GM18951 (cell line): ENCODE data around the gene SH3TC1.

Experiments used
- POLR2A ChIP-seq: IDR thresholded peaks from 4 replicates; pipeline ENCODE4 v1.6.1; 2011; ENCODE audit warnings: mild to moderate bottlenecking; ENCODE audit not compliant: insufficient read length, insufficient read depth; ENCODE audit errors: extremely low read depth
- in situ Hi-C: fragments of 300-500 bp; cut with MboI; formaldehyde crosslinking; loops from one replicate; pipeline ENCODE4 v1.12.0; 2022; ENCODE audit warnings: low sequenced_read_pairs, mixed read lengths, inconsistent platforms; ENCODE audit not compliant: unreplicated experiment

SH3TC1 gene

GRCh38 chr4:8232748-8233147 is 33.7 kb downstream of the SH3TC1 start:
- TF ChIP-seq POLR2A = no peak
- in situ Hi-C loops = no loop called here

- in situ Hi-C loops = no loop called here
- TF ChIP-seq POLR2A = no peak
These were observed 34.8 kb downstream of the SH3TC1 start for GRCh38 chr4:8233672-8234484.

- no peak for TF ChIP-seq POLR2A
- in situ Hi-C loops = no loop called here
These were observed 35.6 kb downstream of the SH3TC1 start for GRCh38 chr4:8234715-8235114.

GRCh38 chr4:8235224-8235623 is 36.1 kb downstream of the SH3TC1 start:
- no peak for TF ChIP-seq POLR2A
- in situ Hi-C loops = no loop called here

- in situ Hi-C loops = no loop called here
- no peak for TF ChIP-seq POLR2A
These were observed 36.6 kb downstream of the SH3TC1 start for GRCh38 chr4:8235686-8236085.

GRCh38 chr4:8236106-8236919 is 37.2 kb downstream of the SH3TC1 start:
- in situ Hi-C loops = no loop called here
- no peak for TF ChIP-seq POLR2A

GRCh38 chr4:8236920-8237195 is 37.8 kb downstream of the SH3TC1 start:
- in situ Hi-C loops = no loop called here
- no peak for TF ChIP-seq POLR2A

- TF ChIP-seq POLR2A = no peak
- in situ Hi-C loops = no loop called here
These were observed 38.3 kb downstream of the SH3TC1 start for GRCh38 chr4:8237256-8237989.

GRCh38 chr4:8238036-8238511 is 39.0 kb downstream of the SH3TC1 start:
- TF ChIP-seq POLR2A = no peak
- in situ Hi-C loops = no loop called here

- no peak for TF ChIP-seq POLR2A
- in situ Hi-C loops = no loop called here
These were observed 39.5 kb downstream of the SH3TC1 start for GRCh38 chr4:8238515-8239053.

- no peak for TF ChIP-seq POLR2A
- in situ Hi-C loops = no loop called here
These were observed 40.1 kb downstream of the SH3TC1 start for GRCh38 chr4:8239226-8239625.

GRCh38 chr4:8239661-8240060 is 40.6 kb downstream of the SH3TC1 start:
- in situ Hi-C loops = loop anchor here (5.0 kb wide), 1 partner anchor 163 kb away; no protein-coding TSS in a partner anchor
- no peak for TF ChIP-seq POLR2A

GRCh38 chr4:8240211-8241041 is 41.3 kb downstream of the SH3TC1 start:
- no peak for TF ChIP-seq POLR2A
- in situ Hi-C loops = loop anchor here (5.0 kb wide), 1 partner anchor 162 kb away; no protein-coding TSS in a partner anchor
